CD14-positive monocyte (primary cell): ENCODE results near the gene ADAM11. TPM values are rescaled to one million over a fixed set of nuclear protein-coding genes. Genes with fewer than 3 reads are reported as not detected.

Experiments
- DNase-seq, 3 donors: peaks; one replicate each; pipeline ENCODE4 v3.0.0-alpha.2; 2011 to 2022
- H2AFZ ChIP-seq: 2 replicates; pipeline ENCODE4 v1.6.0; 2012; ENCODE audit warnings: mild to moderate bottlenecking, low read depth, low read length, inconsistent platforms; ENCODE audit not compliant: insufficient read depth, poor library complexity, severe bottlenecking
- H3K27ac ChIP-seq, 2 donors: 1 replicate in 1 of 2; 2 replicates in 1 of 2; pipeline ENCODE4 v1.5.1; 2012 to 2013; ENCODE audit warnings: low read length in 2 of 2, control low read depth in 1 of 2, inconsistent platforms in 1 of 2, low read depth in 1 of 2, mild to moderate bottlenecking in 1 of 2
- H3K27me3 ChIP-seq, 2 donors: one replicate each; pipeline versions ENCODE4 v1.6.0 to v1.6.1; 2011 to 2013; ENCODE audit warnings: low read length in 2 of 2; ENCODE audit not compliant: control insufficient read depth in 2 of 2, insufficient read depth in 2 of 2
- H3K36me3 ChIP-seq, 2 donors: replicated peaks in 1 of 2; 1 replicate in 1 of 2; 2 replicates in 1 of 2; pipeline versions ENCODE4 v1.5.1 to v1.6.1; 2012 to 2013; ENCODE audit warnings: low read length in 2 of 2, control low read depth in 1 of 2, inconsistent platforms in 1 of 2, mild to moderate bottlenecking in 1 of 2; ENCODE audit not compliant: insufficient read depth in 2 of 2, control insufficient read depth in 1 of 2
- H3K4me1 ChIP-seq, 2 donors: 1 replicate in 1 of 2; 2 replicates in 1 of 2; pipeline versions ENCODE4 v1.5.1 to v1.6.1; 2012 to 2013; ENCODE audit warnings: low read length in 2 of 2, control low read depth in 1 of 2, inconsistent platforms in 1 of 2, mild to moderate bottlenecking in 1 of 2, moderate library complexity in 1 of 2; ENCODE audit not compliant: insufficient read depth in 2 of 2, control insufficient read depth in 1 of 2
- H3K4me2 ChIP-seq: replicated peaks from 2 replicates; pipeline ENCODE3; 2012; ENCODE audit warnings: low read length, moderate library complexity, mild to moderate bottlenecking; ENCODE audit not compliant: poor library complexity, severe bottlenecking; ENCODE audit errors: extremely low read depth
- H3K4me3 ChIP-seq, 3 experiments: fragments of 200-600 bp in 1 of 3; sonication (generic) in 1 of 3; replicated peaks in 1 of 3; 1 replicate in 2 of 3; 2 replicates in 1 of 3; pipeline ENCODE4 v1.5.1; 2011 to 2013; ENCODE audit warnings: low read length in 3 of 3, mild to moderate bottlenecking in 3 of 3, control low read depth in 2 of 3, low read depth in 2 of 3, inconsistent platforms in 1 of 3, moderate library complexity in 1 of 3
- H3K79me2 ChIP-seq: 2 replicates; pipeline ENCODE4 v1.6.0; 2012; ENCODE audit warnings: mild to moderate bottlenecking, control low read depth, inconsistent platforms, low read length, moderate library complexity; ENCODE audit not compliant: insufficient read depth
- H3K9ac ChIP-seq: 2 replicates; pipeline ENCODE4 v1.6.0; 2017; ENCODE audit warnings: low read length, mild to moderate bottlenecking; ENCODE audit not compliant: insufficient read depth, poor library complexity, severe bottlenecking
- H3K9me3 ChIP-seq, 2 donors: replicated peaks in 1 of 2; 1 replicate in 1 of 2; 2 replicates in 1 of 2; pipeline versions ENCODE4 v1.5.1 to v1.6.1; 2012 to 2013; ENCODE audit warnings: low read length in 2 of 2, control low read depth in 1 of 2; ENCODE audit not compliant: control insufficient read depth in 1 of 2, insufficient read depth in 1 of 2
- H4K20me1 ChIP-seq: 2 replicates; pipeline ENCODE4 v1.6.0; 2012; ENCODE audit warnings: mild to moderate bottlenecking, low read length, control low read depth, moderate library complexity; ENCODE audit not compliant: insufficient read depth
- H3K27ac Mint-ChIP-seq, 7 donors: one replicate each; pipeline ENCODE4 v1.8.0; 2020; ENCODE audit warnings: mild to moderate bottlenecking in 7 of 7, mixed read lengths in 7 of 7, moderate library complexity in 6 of 7, inconsistent platforms in 2 of 7
- H3K27me3 Mint-ChIP-seq, 3 donors: one replicate each; pipeline ENCODE4 v1.8.0; 2021 to 2022; ENCODE audit warnings: low read depth in 3 of 3, mild to moderate bottlenecking in 3 of 3, mixed read lengths in 3 of 3, moderate library complexity in 3 of 3, inconsistent platforms in 1 of 3
- H3K36me3 Mint-ChIP-seq, 2 donors: one replicate each; pipeline ENCODE4 v1.8.0; 2020; ENCODE audit warnings: mixed read lengths in 2 of 2, inconsistent platforms in 1 of 2, mild to moderate bottlenecking in 1 of 2
- H3K4me1 Mint-ChIP-seq: one replicate; pipeline ENCODE4 v1.8.0; 2020; ENCODE audit warnings: mild to moderate bottlenecking, mixed read lengths
- H3K4me3 Mint-ChIP-seq, 2 donors: one replicate each; pipeline ENCODE4 v1.8.0; 2020; ENCODE audit warnings: mild to moderate bottlenecking in 2 of 2, mixed read lengths in 2 of 2, moderate library complexity in 1 of 2
- H3K9me3 Mint-ChIP-seq, 7 donors: one replicate each; pipeline ENCODE4 v1.8.0; 2020 to 2022; ENCODE audit warnings: mixed read lengths in 7 of 7, mild to moderate bottlenecking in 6 of 7, moderate library complexity in 6 of 7, inconsistent platforms in 2 of 7
- WGBS: methylation state at CpG from one replicate; pipeline ENCODE4 v1.1.5; 2013; ENCODE audit warnings: missing lambda C conversion rate; ENCODE audit not compliant: insufficient coverage; 5-methylcytosine and 5-hydroxymethylcytosine counted together
- intact Hi-C, 2 donors: fragments of 100-400 bp; cut with micrococcal nuclease; formaldehyde crosslinking; loops; one replicate each; pipeline versions ENCODE4 v1.15.0 to v1.15.1; 2023
- polyA plus RNA-seq, 3 donors: library from polyadenylated mRNA; depleted of rRNA in 1 of 3; unstranded in 2 of 3; stranded (reverse) in 1 of 3; fragments of 300-500 nt in 2 of 3; fragments of >200 nt in 1 of 3; fragmentation: Illumina TruSeq in 2 of 3; gene quantifications; 1 replicate in 2 of 3; 2 replicates in 1 of 3; pipeline ENCODE4 v1.2.3, GENCODE V29; 2012 to 2021
- TF ChIP-seq, protein P1 (sequence below): fragments of 200-600 bp; IDR thresholded peaks from one replicate; pipeline ENCODE4 v1.8.0; 2022; ENCODE audit warnings: antibody characterized with exemption, mild to moderate bottlenecking

ADAM11 gene
- polyA plus RNA-seq, 3 donors = 0.19 TPM; not detected in 2

- peaks cover 15 to 31% (median 25%) of the 10 kb centered on the region in 3 donors for H3K27me3 Mint-ChIP-seq
- H3K27ac Mint-ChIP-seq = no peak overlapping the region
- Histone ChIP-seq H3K4me2 (no peak overlapping the region), H2AFZ (no peak overlapping the region), H3K9ac (no peak overlapping the region), H3K4me1 (peaks cover 25 to 34% of the 10 kb centered on the region in 2 donors), H3K9me3 (no peaks in the 10 kb centered on the region), H3K27ac (no peak overlapping the region), H3K4me3 (no peak overlapping the region), H4K20me1 (no peaks in the 10 kb centered on the region), H3K36me3 (no peaks in the 10 kb centered on the region), H3K27me3 (peaks cover 0 to 14% of the 10 kb centered on the region in 2 donors), H3K79me2 (no peaks in the 10 kb centered on the region)
- H3K9me3 Mint-ChIP-seq = peaks cover 0 to 2% (median 0%) of the 10 kb centered on the region in 7 donors
- TF ChIP-seq, protein P1, sequence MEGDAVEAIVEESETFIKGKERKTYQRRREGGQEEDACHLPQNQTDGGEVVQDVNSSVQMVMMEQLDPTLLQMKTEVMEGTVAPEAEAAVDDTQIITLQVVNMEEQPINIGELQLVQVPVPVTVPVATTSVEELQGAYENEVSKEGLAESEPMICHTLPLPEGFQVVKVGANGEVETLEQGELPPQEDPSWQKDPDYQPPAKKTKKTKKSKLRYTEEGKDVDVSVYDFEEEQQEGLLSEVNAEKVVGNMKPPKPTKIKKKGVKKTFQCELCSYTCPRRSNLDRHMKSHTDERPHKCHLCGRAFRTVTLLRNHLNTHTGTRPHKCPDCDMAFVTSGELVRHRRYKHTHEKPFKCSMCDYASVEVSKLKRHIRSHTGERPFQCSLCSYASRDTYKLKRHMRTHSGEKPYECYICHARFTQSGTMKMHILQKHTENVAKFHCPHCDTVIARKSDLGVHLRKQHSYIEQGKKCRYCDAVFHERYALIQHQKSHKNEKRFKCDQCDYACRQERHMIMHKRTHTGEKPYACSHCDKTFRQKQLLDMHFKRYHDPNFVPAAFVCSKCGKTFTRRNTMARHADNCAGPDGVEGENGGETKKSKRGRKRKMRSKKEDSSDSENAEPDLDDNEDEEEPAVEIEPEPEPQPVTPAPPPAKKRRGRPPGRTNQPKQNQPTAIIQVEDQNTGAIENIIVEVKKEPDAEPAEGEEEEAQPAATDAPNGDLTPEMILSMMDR = no peak
- no peak overlapping the region for H3K4me3 Mint-ChIP-seq
- H3K4me1 Mint-ChIP-seq = peaks cover 36% of the 10 kb centered on the region
- intact Hi-C loops = loop anchor here (10.0 kb wide), 1 partner anchor 362 kb away; the partner anchor contains the start of genes ACBD4 (in 2 of the 2) and PLCD3 (in 2 of the 2)
- no peak for DNase-seq
- H3K36me3 Mint-ChIP-seq = no peaks in the 10 kb centered on the region
- WGBS = 77% methylated on average over 12 of the region's 21 CpGs
These were observed 13.7 kb downstream of the ADAM11 start for GRCh38 chr17:44772308-44773045.

DNA sequence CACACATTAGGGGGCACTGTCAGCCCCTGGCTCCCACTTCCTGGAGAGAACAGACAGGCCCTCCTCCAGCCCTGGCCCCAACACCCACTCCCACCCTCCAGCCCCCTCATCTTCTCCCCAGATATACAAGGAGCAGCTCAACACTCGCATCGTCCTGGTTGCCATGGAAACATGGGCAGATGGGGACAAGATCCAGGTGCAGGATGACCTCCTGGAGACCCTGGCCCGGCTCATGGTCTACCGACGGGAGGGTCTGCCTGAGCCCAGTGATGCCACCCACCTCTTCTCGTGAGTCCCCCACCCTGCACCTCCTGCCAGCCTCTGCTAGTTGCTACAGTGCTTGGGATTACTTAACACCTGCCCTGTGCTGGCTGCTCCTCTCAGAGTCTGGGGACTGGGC is 14.4 kb downstream of the ADAM11 start:
- Mint-ChIP-seq H3K27me3 (peaks cover 21 to 35% (median 27%) of the 10 kb centered on the region in 3 donors), H3K9me3 (peaks cover 0 to 2% (median 0%) of the 10 kb centered on the region in 7 donors), H3K4me3 (no peak overlapping the region), H3K4me1 (peaks cover 35% of the 10 kb centered on the region), H3K27ac (no peak overlapping the region), H3K36me3 (no peaks in the 10 kb centered on the region)
- H2AFZ ChIP-seq = no peak overlapping the region
- no peaks in the 10 kb centered on the region for H3K36me3 ChIP-seq
- no peaks in the 10 kb centered on the region for H3K79me2 ChIP-seq
- no peak overlapping the region for H3K4me2 ChIP-seq
- intact Hi-C loops = loop anchor here (10.0 kb wide), 1 partner anchor 362 kb away; the partner anchor contains the start of genes ACBD4 (in 2 of the 2) and PLCD3 (in 2 of the 2)
- H3K9ac ChIP-seq = no peak overlapping the region
- no peak overlapping the region for H3K4me3 ChIP-seq
- no peaks in the 10 kb centered on the region for H3K9me3 ChIP-seq
- WGBS = 95% methylated on average over 6 of the region's 6 CpGs
- H4K20me1 ChIP-seq = no peaks in the 10 kb centered on the region
- H3K27me3 ChIP-seq = peaks cover 0 to 18% of the 10 kb centered on the region in 2 donors
- TF ChIP-seq, protein P1 = no peak
- peaks cover 25 to 34% of the 10 kb centered on the region in 2 donors for H3K4me1 ChIP-seq
- H3K27ac ChIP-seq = no peak overlapping the region
- DNase-seq = no peak
